K562 (cell line): ENCODE measurements around the gene CCDC194. TPM values are rescaled to one million over a fixed set of nuclear protein-coding genes. Genes with fewer than 3 reads are reported as not detected.

Source experiments
- ATAC-seq: fragments of 200-7000 bp; cut with Tn5 transposase; 3 replicates; pipeline ENCODE4 v1.9.1; 2020; ENCODE audit warnings: moderate library complexity
- BruUV-seq: library from RNA; stranded (reverse); fragments of 400-500 nt; replicated peaks from 2 replicates; lab custom pipeline; 2021; lab: Mats Ljungman, UMichigan
- CTCF ChIA-PET: fragments of 300-600 bp; formaldehyde crosslinking; extraction: SDS; loops from one replicate; lab custom pipeline; 2021; ENCODE audit warnings: low intra/inter-chr PET ratio; lab: Yijun Ruan, JAX
- POLR2A ChIA-PET: fragments of 300-600, 350-650 bp; sonication (Branson Sonifier 250); formaldehyde crosslinking; extraction: SDS; loops from one replicate; lab custom pipeline; 2021; ENCODE audit warnings: antibody characterized with exemption, inconsistent platforms; lab: Yijun Ruan, JAX
- DNase-seq, 4 experiments: peaks; one replicate each; pipeline versions ENCODE4 v3.0.0 to v3.0.0-alpha.2; 2011 to 2018; ENCODE audit warnings: low spot score in 3 of 4, mixed read lengths in 3 of 4; ENCODE audit errors: extremely low read depth in 1 of 4
- FAIRE-seq: peaks from 2 replicates; lab custom pipeline; 2011; peaks lifted over from hg19 to GRCh38; lab: Jason Lieb, UNC
- H2AFZ ChIP-seq: 2 replicates; pipeline ENCODE4 v1.6.0; 2011; ENCODE audit warnings: low read depth, low read length, control low read depth, inconsistent platforms
- H3K27ac ChIP-seq: fragments of 200-600 bp; 3 replicates; pipeline ENCODE4 v1.8.0; 2011; ENCODE audit warnings: low read depth, mild to moderate bottlenecking, control low read depth, inconsistent platforms, low read length, moderate library complexity, mixed read lengths; ENCODE audit errors: extremely low read depth
- H3K27me3 ChIP-seq, 2 experiments: fragments of 300-600 bp in 1 of 2; 2 replicates in 1 of 2; 3 replicates in 1 of 2; pipeline versions ENCODE4 v1.6.0 to v1.8.0; 2011; ENCODE audit warnings: inconsistent platforms in 2 of 2, low read length in 2 of 2, mild to moderate bottlenecking in 1 of 2, mixed read lengths in 1 of 2, moderate library complexity in 1 of 2; ENCODE audit not compliant: control insufficient read depth in 2 of 2, insufficient read depth in 2 of 2
- H3K36me3 ChIP-seq: fragments of 300-600 bp; 3 replicates; pipeline ENCODE4 v1.8.0; 2011; ENCODE audit warnings: mild to moderate bottlenecking, low read length, inconsistent platforms; ENCODE audit not compliant: control insufficient read depth, insufficient read depth
- H3K4me1 ChIP-seq, 2 experiments: fragments of 200-600 bp in 1 of 2; replicated peaks in 1 of 2; 2 replicates in 1 of 2; 3 replicates in 1 of 2; pipeline versions ENCODE4 v1.5.1 to v1.8.0; 2011; ENCODE audit warnings: inconsistent platforms in 2 of 2, low read length in 2 of 2, mild to moderate bottlenecking in 1 of 2, mixed read lengths in 1 of 2, moderate library complexity in 1 of 2; ENCODE audit not compliant: control insufficient read depth in 2 of 2, insufficient read depth in 2 of 2
- H3K4me2 ChIP-seq: 2 replicates; pipeline ENCODE4 v1.6.1; 2011; ENCODE audit warnings: low read length, control low read depth, inconsistent platforms, mixed read lengths; ENCODE audit not compliant: insufficient read depth
- H3K4me3 ChIP-seq: fragments of 200-600 bp; sonication (generic), shearing (Covaris generic); 2 replicates; pipeline ENCODE4 v1.5.1; 2016; ENCODE audit warnings: control low read depth, inconsistent platforms
- H3K79me2 ChIP-seq: fragments of 200-600 bp; 3 replicates; pipeline ENCODE4 v1.8.0; 2011; ENCODE audit warnings: low read length, inconsistent platforms; ENCODE audit not compliant: control insufficient read depth, insufficient read depth
- H3K9ac ChIP-seq, 2 experiments: 2 replicates each; pipeline versions ENCODE4 v1.6.0 to v1.6.1; 2011; ENCODE audit warnings: low read depth in 2 of 2, low read length in 2 of 2, control low read depth in 1 of 2, inconsistent platforms in 1 of 2, mild to moderate bottlenecking in 1 of 2, mixed read lengths in 1 of 2; ENCODE audit not compliant: insufficient read depth in 1 of 2
- H3K9me1 ChIP-seq: one replicate; pipeline ENCODE4 v1.6.0; 2011; ENCODE audit warnings: inconsistent platforms, mild to moderate bottlenecking, low read length, moderate library complexity; ENCODE audit not compliant: control insufficient read depth, insufficient read depth
- H3K9me3 ChIP-seq: replicated peaks from 2 replicates; pipeline ENCODE4 v1.5.1; 2011; ENCODE audit warnings: low read depth, low read length, inconsistent platforms; ENCODE audit not compliant: control insufficient read depth, insufficient read depth
- H4K20me1 ChIP-seq: replicated peaks from 2 replicates; pipeline ENCODE4 v1.6.1; 2011; ENCODE audit warnings: low read length, inconsistent platforms, mixed read lengths; ENCODE audit not compliant: control insufficient read depth, insufficient read depth
- ETV1 ChIP-seq: fragments of 450-650 bp; conservative IDR thresholded peaks from 2 replicates; pipeline ENCODE4 v1.6.1; 2016; ENCODE audit warnings: missing genetic modification characterization, control low read depth, low read depth, missing compliant biosample characterization
- MBD2 ChIP-seq: sonication (generic); IDR thresholded peaks from 2 replicates; pipeline ENCODE4 v1.6.1; 2016; ENCODE audit warnings: low read depth, borderline replicate concordance
- NR2C1 ChIP-seq, 2 experiments: fragments of 450-650 bp; IDR thresholded peaks; 2 replicates each; pipeline ENCODE4 v1.6.1; 2017; ENCODE audit warnings: mild to moderate bottlenecking in 2 of 2, antibody characterized with exemption in 1 of 2, inconsistent platforms in 1 of 2, missing compliant biosample characterization in 1 of 2, missing genetic modification characterization in 1 of 2
- PCBP2 ChIP-seq: fragments of 200-400 bp; formaldehyde crosslinking; IDR thresholded peaks from 2 replicates; pipeline ENCODE4 v1.6.1; 2018; ENCODE audit warnings: low read length, low read depth, mild to moderate bottlenecking, moderate library complexity; ENCODE audit not compliant: poor library complexity, severe bottlenecking
- RBM25 ChIP-seq: fragments of 200-400 bp; formaldehyde crosslinking; IDR thresholded peaks from 2 replicates; pipeline ENCODE4 v1.6.1; 2018; ENCODE audit warnings: low read length, low read depth, moderate library complexity; ENCODE audit not compliant: severe bottlenecking
- ZBTB11 ChIP-seq, 3 experiments: fragments of 200-800 bp in 1 of 3; fragments of 250-450 bp in 1 of 3; fragments of 450-650 bp in 1 of 3; sonication (Bioruptor Pico) in 1 of 3; sonication (Bioruptor generic) in 1 of 3; formaldehyde crosslinking in 1 of 3; IDR thresholded peaks; 2 replicates each; pipeline versions ENCODE4 v1.6.1 to v1.8.0; 2016 to 2022; ENCODE audit warnings: mild to moderate bottlenecking in 2 of 3, missing genetic modification characterization in 2 of 3, missing compliant biosample characterization in 1 of 3, moderate library complexity in 1 of 3
- ZFP36 ChIP-seq: fragments of 150-350 bp; IDR thresholded peaks from 2 replicates; pipeline ENCODE4 v1.6.1; 2018; ENCODE audit warnings: low read length, low read depth; ENCODE audit not compliant: partially characterized antibody
- ZNF232 ChIP-seq: sonication (generic); formaldehyde crosslinking; IDR thresholded peaks from 2 replicates; pipeline ENCODE4 v1.8.0; 2022; ENCODE audit warnings: mild to moderate bottlenecking, missing genetic modification reagents
- WGBS: fragments of 100-300 bp; shearing (Covaris generic); methylation state at CpG from one replicate; pipeline ENCODE4 v1.1.6; 2016; ENCODE audit warnings: low coverage, mixed read lengths; ENCODE audit not compliant: insufficient coverage; ENCODE audit errors: missing lambda C conversion rate; 5-methylcytosine and 5-hydroxymethylcytosine counted together
- in situ Hi-C: fragments of 300-500 bp; cut with MboI; formaldehyde crosslinking; loops from 4 replicates; pipeline ENCODE4 v1.15.0; 2018; ENCODE audit warnings: inconsistent platforms, mixed read lengths
- intact Hi-C: fragments of 100-400 bp; cut with micrococcal nuclease; formaldehyde crosslinking; loops from 2 replicates; pipeline ENCODE4 v1.14.2; 2022
- polyA plus RNA-seq, 8 experiments: library from polyadenylated mRNA; depleted of rRNA in 4 of 8; stranded (reverse) in 5 of 8; unstranded in 3 of 8; fragments of >200 nt; fragmentation: Nextera tagmentation in 2 of 8; fragmentation: Illumina TruSeq in 1 of 8; extraction: Ambion mirVana in 2 of 8; extraction: Trizol in 1 of 8; gene quantifications; 2 replicates each; pipeline versions ENCODE4 v1.2.1 to v1.2.3, GENCODE V29; 2011 to 2014; ENCODE audit warnings: inconsistent platforms in 1 of 8, missing spikeins in 1 of 8
- total RNA-seq, 7 experiments: library from RNA; depleted of rRNA in 6 of 7; stranded (reverse); fragments of >200 nt in 6 of 7; fragmentation: Illumina TruSeq in 2 of 7; extraction: Trizol in 2 of 7; gene quantifications; 2 replicates each; pipeline versions ENCODE4 v1.2.1 to v1.2.3, GENCODE V29; 2011 to 2021; ENCODE audit warnings: low replicate concordance in 1 of 7
- TF ChIP-seq, protein P1 (sequence below): sonication (generic); formaldehyde crosslinking; IDR thresholded peaks from 2 replicates; pipeline ENCODE4 v1.8.0; 2022; ENCODE audit warnings: mild to moderate bottlenecking, missing genetic modification reagents
- TF ChIP-seq, protein P2 (sequence below): fragments of 450-650 bp; formaldehyde crosslinking; conservative IDR thresholded peaks from 2 replicates; pipeline ENCODE4 v1.4.0; 2022; ENCODE audit warnings: mild to moderate bottlenecking, missing genetic modification characterization

The CCDC194 gene
- total and polyA plus RNA-seq, 9 of the 15 experiments (the other 6 are each of a cell fraction or from before 2014, with no cell fraction given) = 0.13 to 1.3 (median 0.39) TPM; not detected in 3

DNA sequence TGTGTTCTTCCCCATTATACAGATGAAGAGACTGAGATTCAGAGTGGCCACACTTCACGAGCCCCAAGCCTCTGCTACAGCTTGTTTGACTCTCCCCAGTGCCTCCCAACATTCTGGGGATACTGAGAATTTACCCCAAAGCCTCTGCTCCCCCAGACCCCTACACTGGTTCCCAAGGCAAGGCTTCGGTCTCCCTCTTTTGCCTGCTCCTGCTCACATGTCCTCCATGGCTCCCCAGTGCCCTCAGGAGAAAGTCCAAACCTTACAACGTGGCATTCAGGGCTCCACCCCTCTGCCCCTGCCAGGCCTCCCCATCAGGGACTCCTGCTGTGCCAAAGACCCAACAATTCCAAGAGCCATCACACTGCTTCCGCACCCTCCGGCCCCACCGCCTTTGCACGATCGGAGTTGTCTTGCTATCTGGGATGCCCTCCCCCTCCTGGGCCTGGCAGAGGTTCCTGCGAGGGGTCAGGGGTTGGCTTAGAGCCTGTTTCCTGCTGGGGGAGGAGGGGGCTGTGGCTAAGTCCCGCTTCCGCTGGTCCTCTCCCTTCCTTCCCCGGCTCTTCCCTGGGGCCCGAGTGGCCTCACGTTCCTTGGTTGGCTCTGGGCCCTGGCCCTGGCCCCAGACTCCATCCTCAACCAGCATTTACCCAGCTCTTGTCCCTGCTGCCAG lies 41.3 kb downstream of the CCDC194 start:
- intact Hi-C loops (no loop called here), in situ Hi-C loops (no loop called here)
- no peak for FAIRE-seq
- TF ChIP-seq MBD2 (no peak), ETV1 (tag) (peak; percentile 35; the same call in 1 of the 2 replicates), PCBP2 (no peak), ZFP36 (peak; percentile 47), ZNF232 (CRISPR knock-in tag) (no peak), ZBTB11 (CRISPR knock-in tag; IDR thresholded peaks at IDR 0.05) (peak in 2 of 3 experiments; percentile 54 to 67; a peak in 1 of 6 replicates), NR2C1 (IDR thresholded peaks at IDR 0.05) (no peak), NR2C1 (tag; IDR thresholded peaks at IDR 0.05) (no peak), RBM25 (peak; percentile 32)
- TF ChIP-seq, protein P1, sequence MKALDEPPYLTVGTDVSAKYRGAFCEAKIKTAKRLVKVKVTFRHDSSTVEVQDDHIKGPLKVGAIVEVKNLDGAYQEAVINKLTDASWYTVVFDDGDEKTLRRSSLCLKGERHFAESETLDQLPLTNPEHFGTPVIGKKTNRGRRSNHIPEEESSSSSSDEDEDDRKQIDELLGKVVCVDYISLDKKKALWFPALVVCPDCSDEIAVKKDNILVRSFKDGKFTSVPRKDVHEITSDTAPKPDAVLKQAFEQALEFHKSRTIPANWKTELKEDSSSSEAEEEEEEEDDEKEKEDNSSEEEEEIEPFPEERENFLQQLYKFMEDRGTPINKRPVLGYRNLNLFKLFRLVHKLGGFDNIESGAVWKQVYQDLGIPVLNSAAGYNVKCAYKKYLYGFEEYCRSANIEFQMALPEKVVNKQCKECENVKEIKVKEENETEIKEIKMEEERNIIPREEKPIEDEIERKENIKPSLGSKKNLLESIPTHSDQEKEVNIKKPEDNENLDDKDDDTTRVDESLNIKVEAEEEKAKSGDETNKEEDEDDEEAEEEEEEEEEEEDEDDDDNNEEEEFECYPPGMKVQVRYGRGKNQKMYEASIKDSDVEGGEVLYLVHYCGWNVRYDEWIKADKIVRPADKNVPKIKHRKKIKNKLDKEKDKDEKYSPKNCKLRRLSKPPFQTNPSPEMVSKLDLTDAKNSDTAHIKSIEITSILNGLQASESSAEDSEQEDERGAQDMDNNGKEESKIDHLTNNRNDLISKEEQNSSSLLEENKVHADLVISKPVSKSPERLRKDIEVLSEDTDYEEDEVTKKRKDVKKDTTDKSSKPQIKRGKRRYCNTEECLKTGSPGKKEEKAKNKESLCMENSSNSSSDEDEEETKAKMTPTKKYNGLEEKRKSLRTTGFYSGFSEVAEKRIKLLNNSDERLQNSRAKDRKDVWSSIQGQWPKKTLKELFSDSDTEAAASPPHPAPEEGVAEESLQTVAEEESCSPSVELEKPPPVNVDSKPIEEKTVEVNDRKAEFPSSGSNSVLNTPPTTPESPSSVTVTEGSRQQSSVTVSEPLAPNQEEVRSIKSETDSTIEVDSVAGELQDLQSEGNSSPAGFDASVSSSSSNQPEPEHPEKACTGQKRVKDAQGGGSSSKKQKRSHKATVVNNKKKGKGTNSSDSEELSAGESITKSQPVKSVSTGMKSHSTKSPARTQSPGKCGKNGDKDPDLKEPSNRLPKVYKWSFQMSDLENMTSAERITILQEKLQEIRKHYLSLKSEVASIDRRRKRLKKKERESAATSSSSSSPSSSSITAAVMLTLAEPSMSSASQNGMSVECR (CRISPR knock-in tag) = no peak
- TF ChIP-seq, protein P2, sequence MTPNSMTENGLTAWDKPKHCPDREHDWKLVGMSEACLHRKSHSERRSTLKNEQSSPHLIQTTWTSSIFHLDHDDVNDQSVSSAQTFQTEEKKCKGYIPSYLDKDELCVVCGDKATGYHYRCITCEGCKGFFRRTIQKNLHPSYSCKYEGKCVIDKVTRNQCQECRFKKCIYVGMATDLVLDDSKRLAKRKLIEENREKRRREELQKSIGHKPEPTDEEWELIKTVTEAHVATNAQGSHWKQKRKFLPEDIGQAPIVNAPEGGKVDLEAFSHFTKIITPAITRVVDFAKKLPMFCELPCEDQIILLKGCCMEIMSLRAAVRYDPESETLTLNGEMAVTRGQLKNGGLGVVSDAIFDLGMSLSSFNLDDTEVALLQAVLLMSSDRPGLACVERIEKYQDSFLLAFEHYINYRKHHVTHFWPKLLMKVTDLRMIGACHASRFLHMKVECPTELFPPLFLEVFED (CRISPR knock-in tag) = no peak

More for the DNA sequence above, 41.3 kb downstream of the CCDC194 start:
- Histone ChIP-seq H3K4me2 (no peak overlapping the region), H3K36me3 (no peaks in the 10 kb centered on the region), H3K27me3 (peaks cover 14 to 50% of the 10 kb centered on the region in 2 experiments; a peak in 4 of 5 replicates), H3K27ac (no peak overlapping the region), H3K9me1 (no peaks in the 10 kb centered on the region), H3K4me1 (peaks cover 0 to 11% of the 10 kb centered on the region in 2 experiments; a peak in 1 of 5 replicates), H2AFZ (no peak overlapping the region), H4K20me1 (0 out of 2 replicates have a peak, but pooled peaks cover 3% of the 10 kb centered on the region), H3K4me3 (no peak overlapping the region), H3K79me2 (no peaks in the 10 kb centered on the region), H3K9me3 (no peaks in the 10 kb centered on the region), H3K9ac (no peak overlapping the region)
- POLR2A ChIA-PET = interaction anchor here (0.7 to 1.3 kb wide), 2 partner anchors 26 to 663 kb away, joined by 3 to 6 read pairs; no protein-coding TSS in a partner anchor
- BruUV-seq = no TSS peak
- 14% methylated on average over 5 of the region's 14 CpGs for WGBS
- CTCF ChIA-PET = no interaction called here
- DNase-seq (no peak), ATAC-seq (peak; percentile 45; the same call in 2 of the 3 replicates)
